OCI-LY3 (cell line): ENCODE results near the gene DMAC2.

ENCODE experiments used
- EZH2phosphoT487 ChIP-seq: fragments of 200-600 bp; shearing (Covaris generic); IDR thresholded peaks from 2 replicates; pipeline ENCODE4 v1.6.1; 2018; ENCODE audit warnings: antibody characterized with exemption, mixed run types, low read depth
- TF ChIP-seq, protein P1 (sequence below): fragments of 200-600, 300-600 bp; sonication (generic); IDR thresholded peaks from 2 replicates; pipeline ENCODE4 v1.5.1; 2014; ENCODE audit warnings: antibody characterized with exemption, low read length, low read depth

DNA sequence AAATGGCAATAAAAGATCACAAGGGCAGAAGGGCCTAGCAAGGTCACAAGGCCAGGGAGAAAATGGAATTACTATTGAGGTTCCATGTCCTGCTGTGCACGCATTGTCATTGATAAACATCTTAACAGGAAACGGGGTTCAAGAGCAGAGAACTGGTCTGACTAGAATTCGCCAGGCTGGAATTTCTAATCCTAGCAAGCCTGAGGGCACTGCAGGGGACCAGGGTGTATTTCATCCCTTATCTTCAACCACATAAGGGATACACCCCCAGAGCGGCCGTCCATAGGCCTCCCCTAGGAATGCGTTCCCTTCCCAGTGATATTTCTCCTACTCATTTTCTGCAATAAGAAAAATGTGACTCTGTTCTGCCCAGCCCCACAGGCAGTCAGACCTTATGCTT, 22.8 kb upstream of the DMAC2 start:
- TF ChIP-seq, protein P1, sequence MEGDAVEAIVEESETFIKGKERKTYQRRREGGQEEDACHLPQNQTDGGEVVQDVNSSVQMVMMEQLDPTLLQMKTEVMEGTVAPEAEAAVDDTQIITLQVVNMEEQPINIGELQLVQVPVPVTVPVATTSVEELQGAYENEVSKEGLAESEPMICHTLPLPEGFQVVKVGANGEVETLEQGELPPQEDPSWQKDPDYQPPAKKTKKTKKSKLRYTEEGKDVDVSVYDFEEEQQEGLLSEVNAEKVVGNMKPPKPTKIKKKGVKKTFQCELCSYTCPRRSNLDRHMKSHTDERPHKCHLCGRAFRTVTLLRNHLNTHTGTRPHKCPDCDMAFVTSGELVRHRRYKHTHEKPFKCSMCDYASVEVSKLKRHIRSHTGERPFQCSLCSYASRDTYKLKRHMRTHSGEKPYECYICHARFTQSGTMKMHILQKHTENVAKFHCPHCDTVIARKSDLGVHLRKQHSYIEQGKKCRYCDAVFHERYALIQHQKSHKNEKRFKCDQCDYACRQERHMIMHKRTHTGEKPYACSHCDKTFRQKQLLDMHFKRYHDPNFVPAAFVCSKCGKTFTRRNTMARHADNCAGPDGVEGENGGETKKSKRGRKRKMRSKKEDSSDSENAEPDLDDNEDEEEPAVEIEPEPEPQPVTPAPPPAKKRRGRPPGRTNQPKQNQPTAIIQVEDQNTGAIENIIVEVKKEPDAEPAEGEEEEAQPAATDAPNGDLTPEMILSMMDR = no peak
- TF ChIP-seq EZH2phosphoT487 = no peak
